ENCODE data around the gene ATXN7L1. TPM values are rescaled to one million over a fixed set of nuclear protein-coding genes. Genes with fewer than 3 reads are reported as not detected.
A peak's percentile ranks its signal among the peaks of the same experiment; 100 is the strongest.

ATXN7L1 gene
- total and polyA plus RNA-seq, 2 of the 8 experiments (the other 6 are each of a cell fraction or from before 2014, with no cell fraction given) = 14.3 to 34.0 TPM

- Histone ChIP-seq H3K36me3 (ENCODE audit: control insufficient read depth in 2 of 4, insufficient read depth in 4 of 4, low read length in 3 of 4) (no peaks in the 10 kb centered on the region), H4K5ac (ENCODE audit: insufficient read length, low read depth, low read length) (no peak overlapping the region), H3K4ac (replicated peaks; ENCODE audit: insufficient read length, low read depth, low read length) (no peak overlapping the region), H3K79me2 (ENCODE audit: control insufficient read depth in 1 of 2, insufficient read depth in 2 of 2, low read length in 2 of 2) (no peaks in the 10 kb centered on the region), H3K79me1 (ENCODE audit: low read depth, low read length) (no peaks in the 10 kb centered on the region; the same call in 1 of the 2 replicates), H3K23ac (ENCODE audit: insufficient read length) (no peak overlapping the region), H2AK5ac (ENCODE audit: low read depth, low read length) (no peak overlapping the region), H3K23me2 (ENCODE audit: low read depth, low read length) (no peaks in the 10 kb centered on the region), H4K20me1 (replicated peaks in 1 of 2; ENCODE audit: control insufficient read depth in 1 of 2, insufficient read depth in 2 of 2, low read length in 2 of 2) (no peaks in the 10 kb centered on the region), H3K4me3 (ENCODE audit: extremely low read depth in 1 of 4, insufficient read depth in 2 of 4, low read depth in 3 of 4, low read length in 4 of 4) (no peak overlapping the region), H2AFZ (ENCODE audit: low read length) (no peak overlapping the region), H2BK15ac (ENCODE audit: low read length) (no peak overlapping the region), H3K18ac (ENCODE audit: extremely low read depth, low read length) (0 out of 2 replicates have a peak overlapping the region, but pooled peaks have one; percentile 14), H3K14ac (ENCODE audit: insufficient read length) (no peak overlapping the region), H2BK120ac (replicated peaks; ENCODE audit: low read depth, low read length) (no peak overlapping the region), H3K9me3 (ENCODE audit: insufficient read depth in 2 of 2, low read depth in 1 of 2, low read length in 1 of 2) (no peaks in the 10 kb centered on the region), H3K9ac (replicated peaks in 1 of 4; ENCODE audit: extremely low read depth in 1 of 4, low read depth in 3 of 4, low read length in 3 of 4) (no peak overlapping the region), H3K27ac (ENCODE audit: low read depth, low read length) (peak overlapping the region; percentile 61; the same call in 1 of the 2 replicates), H2BK5ac (ENCODE audit: low read depth, low read length) (peak overlapping the region; percentile 3), H4K8ac (ENCODE audit: extremely low read depth, insufficient read depth, low read length) (no peak overlapping the region), H3K4me2 (ENCODE audit: insufficient read depth in 1 of 2, low read depth in 2 of 2, low read length in 2 of 2) (peak overlapping the region in 1 of 2 experiments; percentile 25; a peak in 2 of 4 replicates), H4K91ac (replicated peaks; ENCODE audit: insufficient read length, low read length) (no peak overlapping the region), H3K27me3 (replicated peaks in 1 of 4; ENCODE audit: control insufficient read depth in 3 of 4, extremely low read depth in 1 of 4, insufficient read depth in 3 of 4, low read length in 3 of 4) (no peaks in the 10 kb centered on the region), H2BK20ac (ENCODE audit: low read length) (no peak overlapping the region), H3K56ac (replicated peaks; ENCODE audit: insufficient read length, low read depth, low read length) (no peak overlapping the region), H2BK12ac (ENCODE audit: low read depth, low read length) (no peak overlapping the region), H3K4me1 (replicated peaks in 1 of 4; ENCODE audit: control insufficient read depth in 3 of 4, insufficient read depth in 4 of 4, low read length in 3 of 4) (peaks cover 10 to 28% (median 17%) of the 10 kb centered on the region in 4 experiments)
- TF ChIP-seq EP300 (IDR thresholded peaks at IDR 0.05; ENCODE audit: borderline replicate concordance in 1 of 2, low read depth in 2 of 2, low read length in 2 of 2) = peak in 1 of 2 experiments; percentile 71; a peak in 1 of 3 replicates
- TF ChIP-seq, protein P1, sequence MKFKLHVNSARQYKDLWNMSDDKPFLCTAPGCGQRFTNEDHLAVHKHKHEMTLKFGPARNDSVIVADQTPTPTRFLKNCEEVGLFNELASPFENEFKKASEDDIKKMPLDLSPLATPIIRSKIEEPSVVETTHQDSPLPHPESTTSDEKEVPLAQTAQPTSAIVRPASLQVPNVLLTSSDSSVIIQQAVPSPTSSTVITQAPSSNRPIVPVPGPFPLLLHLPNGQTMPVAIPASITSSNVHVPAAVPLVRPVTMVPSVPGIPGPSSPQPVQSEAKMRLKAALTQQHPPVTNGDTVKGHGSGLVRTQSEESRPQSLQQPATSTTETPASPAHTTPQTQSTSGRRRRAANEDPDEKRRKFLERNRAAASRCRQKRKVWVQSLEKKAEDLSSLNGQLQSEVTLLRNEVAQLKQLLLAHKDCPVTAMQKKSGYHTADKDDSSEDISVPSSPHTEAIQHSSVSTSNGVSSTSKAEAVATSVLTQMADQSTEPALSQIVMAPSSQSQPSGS (IDR thresholded peaks at IDR 0.05; ENCODE audit: low read length) = no peak
- CTCF ChIA-PET (ENCODE audit: partially characterized antibody) = interaction anchor here (0.8 to 3.3 kb wide), 9 partner anchors 9 to 143 kb away, joined by 3 to 30 read pairs (median 3); no protein-coding TSS in a partner anchor
- 74% methylated on average over 4 of the region's 4 CpGs; no CpG with 5 or more reads in 1 of the 2 experiments for WGBS, 2 experiments (ENCODE audit: extremely low coverage in 1 of 2, insufficient coverage in 1 of 2, insufficient read length in 1 of 2, insufficient replicate concordance in 2 of 2, low coverage in 1 of 2, low lambda C conversion rate in 2 of 2, missing lambda C conversion rate in 1 of 2)
- no peak for DNase-seq (ENCODE audit: low read depth in 1 of 2, low spot score in 2 of 2)
- POLR2A ChIA-PET (ENCODE audit: partially characterized antibody) = interaction anchor here (0.6 to 1.7 kb wide), 4 partner anchors 9 to 35 kb away, joined by 3 to 4 read pairs (median 3); no protein-coding TSS in a partner anchor
- no peak for FAIRE-seq
Observed at GRCh38 chr7:105674200-105674920, 202.0 kb downstream of the ATXN7L1 start.

Data from H1 (cell line).